HG03196 (cell line): ENCODE data around the gene SPECC1L.
"Not testable (repeated sequence)": the region's sequence is repeated elsewhere in the genome, so short reads cannot be mapped to it uniquely, and the experiment has no call there.

Source experiments
- ATAC-seq: cut with Tn5 transposase; IDR thresholded peaks from one replicate; pipeline ENCODE4 v1.9.1; 2021; ENCODE audit not compliant: unreplicated experiment

Gene SPECC1L

DNA sequence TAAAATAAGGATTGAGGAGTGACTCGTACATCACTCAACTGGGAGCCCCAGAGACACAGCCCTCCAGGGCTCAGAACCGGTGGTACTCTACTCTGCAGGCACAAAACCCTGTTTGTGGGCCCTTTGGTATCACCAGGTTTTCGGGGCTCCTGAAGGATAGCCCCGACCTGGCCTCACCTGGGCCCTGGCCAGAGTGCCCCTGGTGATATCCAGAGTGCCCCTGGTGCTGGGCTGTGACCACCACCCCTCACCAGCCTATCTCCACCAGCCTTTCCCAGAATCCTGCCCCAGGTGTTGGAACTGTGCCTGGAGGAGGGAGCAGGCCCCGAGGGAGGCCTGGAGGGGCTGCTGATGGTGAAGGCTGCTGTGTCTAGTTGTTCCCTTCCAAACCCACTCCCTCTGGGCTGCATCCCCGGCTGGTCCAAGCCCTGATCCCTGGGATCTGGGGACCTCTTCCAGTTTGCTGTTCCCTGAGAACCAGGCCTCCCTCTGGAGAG, 23.6 kb upstream of the SPECC1L start:
- ATAC-seq: no peak

GRCh38 chr22:24247564-24248344, 22.9 kb upstream of the SPECC1L start:
- no peak for ATAC-seq

GRCh38 chr22:24248611-24249010, 22.0 kb upstream of the SPECC1L start:
- not testable (repeated sequence) for ATAC-seq

GRCh38 chr22:24249413-24249812, 21.2 kb upstream of the SPECC1L start:
- ATAC-seq: not testable (repeated sequence)

DNA sequence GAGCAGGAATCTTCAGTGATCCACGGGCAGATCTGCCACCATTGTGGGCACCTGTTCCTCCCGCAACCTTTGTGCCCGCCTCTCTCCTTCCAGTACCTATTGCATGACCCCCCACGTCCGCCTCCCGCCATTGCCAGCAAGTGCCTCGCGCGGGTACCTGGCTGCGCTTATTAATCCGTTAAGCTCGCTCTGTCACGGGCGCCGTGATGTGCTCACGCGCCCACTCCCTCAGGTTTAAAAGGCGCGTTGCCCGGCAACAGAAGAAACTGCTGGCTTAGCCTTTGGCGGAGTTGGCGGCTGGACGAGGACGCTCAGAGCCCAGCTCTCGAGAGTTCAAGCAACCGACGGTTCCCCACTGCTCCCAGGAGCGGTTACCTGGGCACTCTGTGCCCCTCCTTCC, 19.3 kb upstream of the SPECC1L start:
- not testable (repeated sequence) for ATAC-seq

DNA sequence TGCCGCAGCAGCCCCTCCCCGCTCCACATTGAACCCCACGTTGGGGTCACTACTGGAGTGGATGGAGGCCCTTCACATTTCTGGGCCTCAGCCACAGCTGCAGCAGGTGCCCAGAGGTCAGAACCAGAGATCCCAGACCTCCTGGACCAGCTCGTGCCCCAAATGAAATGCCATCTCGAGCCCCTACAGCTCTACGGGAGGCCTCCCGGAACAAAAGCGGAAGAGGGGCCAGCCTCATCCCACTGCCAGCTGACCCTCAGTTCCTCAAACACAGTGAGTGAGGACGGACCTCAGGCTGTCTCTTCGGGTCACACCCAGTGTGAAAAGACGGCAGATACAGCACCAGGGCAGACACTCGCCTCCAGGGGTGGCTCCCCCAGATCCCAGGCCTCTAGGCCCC, 17.5 kb upstream of the SPECC1L start:
- not testable (repeated sequence) for ATAC-seq

- not testable (repeated sequence) for ATAC-seq
Measured at GRCh38 chr22:24256136-24256535, 14.5 kb upstream of the SPECC1L start.

GRCh38 chr22:24256736-24257135, 13.9 kb upstream of the SPECC1L start:
- not testable (repeated sequence) for ATAC-seq

- not testable (repeated sequence) for ATAC-seq
Measured at GRCh38 chr22:24259459-24259858, 11.2 kb upstream of the SPECC1L start.

GRCh38 chr22:24262185-24262749, 8.4 kb upstream of the SPECC1L start:
- ATAC-seq: not testable (repeated sequence)

DNA sequence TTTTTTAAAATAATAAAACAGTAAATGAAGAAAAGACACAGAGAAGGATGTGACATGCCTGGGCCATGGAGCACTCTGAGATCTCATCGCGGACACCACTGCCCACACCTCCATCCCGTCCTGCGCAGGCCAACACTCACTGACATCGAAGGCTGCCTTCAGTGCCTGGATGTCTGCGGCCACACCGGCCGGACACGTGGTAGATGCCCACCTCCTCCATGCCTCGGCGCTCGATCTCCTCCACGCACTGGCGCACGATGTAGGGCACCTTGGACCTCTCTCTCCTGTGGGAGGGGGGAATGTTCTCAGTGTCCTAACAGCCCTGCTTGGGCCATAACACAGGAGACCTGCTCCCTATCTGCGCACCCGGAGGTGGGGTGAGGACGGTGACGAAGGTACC, 7.2 kb upstream of the SPECC1L start:
- not testable (repeated sequence) for ATAC-seq

- ATAC-seq: not testable (repeated sequence)
Measured at GRCh38 chr22:24264329-24264896, 6.2 kb upstream of the SPECC1L start.

- ATAC-seq: no peak
Measured at GRCh38 chr22:24265734-24266133, 4.9 kb upstream of the SPECC1L start.

DNA sequence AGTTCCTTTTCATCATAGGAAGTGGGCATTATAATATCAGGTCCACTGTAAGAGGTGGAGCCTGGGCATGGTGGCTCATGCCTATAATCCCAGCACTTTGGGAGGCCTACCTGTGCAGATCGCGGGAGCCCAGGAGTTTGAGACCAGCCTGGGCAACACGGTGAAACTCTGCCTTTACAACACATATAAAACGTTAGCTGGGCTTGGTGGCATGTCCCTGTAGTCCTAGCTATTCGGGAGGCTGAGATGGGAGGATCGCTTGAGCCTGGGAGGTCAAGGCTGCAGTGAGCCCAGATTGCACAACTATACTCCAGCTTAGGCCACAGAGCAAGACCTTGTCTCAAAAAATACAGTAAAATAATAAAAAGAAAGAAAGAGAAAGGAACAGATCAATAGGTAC, 4.1 kb upstream of the SPECC1L start:
- not testable (repeated sequence) for ATAC-seq

GRCh38 chr22:24271386-24271854, 789 bp downstream of the SPECC1L start:
- no peak for ATAC-seq

- ATAC-seq: not testable (repeated sequence)
Measured at GRCh38 chr22:24273031-24273430, 2.4 kb downstream of the SPECC1L start.

DNA sequence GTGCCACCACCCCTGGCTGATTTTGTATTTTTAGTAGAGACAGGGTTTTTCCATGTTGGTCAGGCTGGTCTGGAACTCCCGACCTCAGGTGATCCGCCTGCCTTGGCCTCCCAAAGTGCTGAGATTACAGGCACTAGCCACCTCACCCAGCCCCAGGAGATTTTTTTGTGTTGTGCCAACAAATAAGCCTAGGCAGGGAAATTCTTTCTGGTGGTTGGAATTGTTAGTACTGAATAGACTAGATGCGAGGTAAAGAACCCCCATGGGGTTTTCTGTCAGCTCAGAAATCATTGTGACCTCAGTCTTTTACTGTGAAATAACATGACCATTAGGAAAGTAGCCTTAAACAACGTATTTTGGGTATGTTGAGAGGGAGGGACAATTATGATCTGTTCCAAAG, 3.3 kb downstream of the SPECC1L start:
- not testable (repeated sequence) for ATAC-seq

DNA sequence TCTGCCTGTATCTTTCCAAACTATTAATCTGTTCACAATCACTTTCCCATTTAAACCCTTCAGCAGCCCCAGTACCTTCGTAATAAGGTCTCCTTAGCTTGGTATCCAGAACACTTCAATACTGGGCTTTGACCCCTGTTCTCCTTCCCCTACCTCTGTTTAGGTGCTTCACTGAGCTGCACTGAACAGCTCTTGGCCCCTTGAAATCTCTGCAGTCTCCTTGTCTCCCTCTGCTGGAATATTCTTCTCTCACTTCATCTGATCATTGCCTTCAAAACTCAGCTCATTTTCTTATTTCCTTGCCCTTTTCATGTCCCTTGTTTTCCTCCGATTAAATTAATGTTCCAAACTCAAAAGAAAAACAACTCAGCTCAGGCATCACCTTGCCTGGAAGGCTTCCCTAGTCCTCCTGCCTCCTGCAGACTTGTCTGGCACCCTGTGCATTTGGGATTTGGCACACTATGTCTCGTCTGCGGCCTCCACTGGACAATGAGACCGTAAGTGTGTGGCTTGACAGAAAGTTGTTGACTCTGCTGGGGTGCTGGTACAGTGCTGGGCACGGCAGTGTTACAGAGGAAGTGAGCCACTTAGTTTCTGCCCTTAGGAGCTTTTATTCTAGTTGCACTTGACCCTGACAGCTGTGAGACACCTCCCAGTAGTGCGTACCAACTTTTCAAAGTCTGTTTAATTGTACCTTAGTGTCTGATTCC, 4.2 kb downstream of the SPECC1L start:
- ATAC-seq: not testable (repeated sequence)

- ATAC-seq: not testable (repeated sequence)
Measured at GRCh38 chr22:24280363-24280762, 9.7 kb downstream of the SPECC1L start.

DNA sequence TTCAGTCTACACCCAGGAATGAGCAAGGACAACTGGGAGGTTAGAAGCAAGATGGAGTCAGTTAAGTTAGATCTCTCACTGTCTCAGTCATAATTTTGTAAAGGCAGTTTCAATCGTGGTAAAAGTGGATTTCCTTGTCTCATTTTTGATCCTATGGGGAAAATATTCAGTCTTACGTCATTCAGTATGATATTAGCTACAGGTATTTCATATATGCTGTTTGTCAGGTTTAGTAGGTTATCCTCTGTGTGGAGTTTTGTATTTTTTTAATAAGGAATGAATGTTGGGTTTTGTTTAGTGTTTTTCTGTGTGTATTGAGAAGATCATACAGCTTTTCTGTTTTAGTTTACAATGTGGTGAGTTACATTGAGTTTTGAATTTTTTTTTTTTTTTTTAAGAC, 11.8 kb downstream of the SPECC1L start:
- no peak for ATAC-seq

GRCh38 chr22:24284747-24285203, 14.1 kb downstream of the SPECC1L start:
- no peak for ATAC-seq
